Effector memory CD8-positive, alpha-beta T cell (primary cell): ENCODE data around the gene KCTD12.

Experiments used
- ATAC-seq: fragments of 150-1000 bp; cut with Tn5 transposase; replicated peaks from 2 replicates; pipeline ENCODE4 v1.10.0; 2021; ENCODE audit warnings: mild to moderate bottlenecking, moderate library complexity
- DNase-seq, 3 experiments: peaks; one replicate each; pipeline ENCODE4 v3.0.0; 2021
- H3K27ac Mint-ChIP-seq, 2 donors: one replicate each; pipeline ENCODE4 v1.8.0; 2022; ENCODE audit warnings: mild to moderate bottlenecking in 2 of 2, mixed read lengths in 2 of 2, moderate library complexity in 2 of 2
- H3K27me3 Mint-ChIP-seq, 2 donors: one replicate each; pipeline ENCODE4 v1.8.0; 2022; ENCODE audit warnings: mixed read lengths in 2 of 2
- H3K36me3 Mint-ChIP-seq: one replicate; pipeline ENCODE4 v1.8.0; 2022; ENCODE audit warnings: mild to moderate bottlenecking, moderate library complexity, mixed read lengths; ENCODE audit not compliant: insufficient read depth
- H3K4me1 Mint-ChIP-seq, 2 donors: one replicate each; pipeline ENCODE4 v1.8.0; 2022; ENCODE audit warnings: low read depth in 2 of 2, mixed read lengths in 2 of 2
- H3K4me3 Mint-ChIP-seq, 2 donors: one replicate each; pipeline ENCODE4 v1.8.0; 2022; ENCODE audit warnings: mild to moderate bottlenecking in 2 of 2, mixed read lengths in 2 of 2, moderate library complexity in 2 of 2
- H3K9me3 Mint-ChIP-seq, 2 donors: one replicate each; pipeline ENCODE4 v1.8.0; 2022; ENCODE audit warnings: mixed read lengths in 2 of 2

The KCTD12 gene

DNA sequence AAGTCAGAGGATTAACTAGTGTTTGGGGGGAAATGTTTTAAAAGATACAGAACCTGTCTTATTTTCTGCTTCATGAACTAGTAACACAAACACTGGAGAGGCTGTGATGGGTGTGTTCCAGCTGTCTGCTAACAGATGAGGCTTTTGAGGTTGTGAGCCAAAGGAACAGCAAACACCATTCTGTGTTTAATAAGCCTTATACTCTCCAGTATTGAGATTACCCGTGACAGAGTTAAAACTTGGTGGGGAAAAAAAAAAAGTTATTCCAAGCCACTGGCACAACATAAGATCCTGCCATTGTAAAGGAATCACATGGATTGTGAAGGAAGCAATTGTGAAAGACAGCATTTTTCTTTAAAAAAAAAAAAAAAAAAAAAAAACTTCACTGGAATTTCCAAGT is 48.4 kb downstream of the KCTD12 start:
- DNase-seq (no peak), ATAC-seq (no peak)
- Mint-ChIP-seq H3K27me3 (peaks cover 46 to 60% of the 10 kb centered on the region in 2 donors), H3K4me3 (no peak overlapping the region), H3K27ac (no peak overlapping the region), H3K36me3 (no peaks in the 10 kb centered on the region), H3K9me3 (no peaks in the 10 kb centered on the region), H3K4me1 (no peaks in the 10 kb centered on the region)

DNA sequence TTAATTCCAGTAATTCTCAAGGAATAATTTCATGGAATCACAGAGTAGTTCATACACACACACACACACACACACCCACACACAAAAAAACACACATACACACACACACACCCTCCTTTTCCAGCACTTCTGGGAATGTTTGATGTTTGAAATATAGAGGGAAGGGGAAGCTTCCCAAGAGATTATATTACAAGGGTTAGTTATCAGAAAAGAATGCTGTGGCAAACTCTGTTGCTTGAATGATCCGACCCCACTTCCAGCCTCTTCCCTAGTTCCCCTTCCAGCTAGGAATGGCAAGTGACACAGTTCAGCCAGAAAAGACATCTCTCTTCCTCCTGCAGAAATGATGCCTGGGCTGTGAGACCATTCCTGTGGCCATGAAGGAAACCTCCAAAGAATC is 49.9 kb downstream of the KCTD12 start:
- H3K4me3 Mint-ChIP-seq = no peak overlapping the region
- ATAC-seq (no peak), DNase-seq (no peak)
- no peaks in the 10 kb centered on the region for H3K36me3 Mint-ChIP-seq
- no peaks in the 10 kb centered on the region for H3K4me1 Mint-ChIP-seq
- H3K27ac Mint-ChIP-seq = no peak overlapping the region
- H3K27me3 Mint-ChIP-seq = peaks cover 51 to 59% of the 10 kb centered on the region in 2 donors
- no peaks in the 10 kb centered on the region for H3K9me3 Mint-ChIP-seq

DNA sequence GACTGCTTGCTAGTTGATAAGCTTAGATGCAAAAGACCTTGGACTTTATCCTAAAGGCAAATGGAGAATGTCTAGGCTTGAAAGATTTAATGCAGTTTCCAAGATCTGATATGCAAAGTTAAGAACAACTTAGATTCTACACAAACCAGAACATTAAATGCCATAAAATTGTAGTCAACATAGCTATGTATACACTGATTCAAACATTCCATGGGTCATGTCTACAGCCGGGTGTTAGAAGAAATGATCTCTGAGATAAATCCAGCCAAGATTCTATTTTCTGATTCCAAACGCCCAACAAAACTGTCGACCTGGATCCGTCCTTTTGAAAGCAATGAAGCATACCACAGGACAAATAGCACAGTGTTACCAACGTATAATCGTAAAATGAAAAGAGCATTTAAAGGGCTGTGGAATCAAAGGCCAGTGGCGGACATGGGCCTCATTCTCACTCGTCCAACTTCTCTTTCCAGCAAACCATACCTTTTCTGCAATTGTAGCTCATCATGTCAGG is 52.7 kb downstream of the KCTD12 start:
- Mint-ChIP-seq H3K36me3 (no peaks in the 10 kb centered on the region), H3K4me1 (no peaks in the 10 kb centered on the region), H3K9me3 (no peaks in the 10 kb centered on the region), H3K27me3 (peaks cover 43 to 65% of the 10 kb centered on the region in 2 donors), H3K27ac (no peak overlapping the region), H3K4me3 (no peak overlapping the region)
- ATAC-seq = no peak
- DNase-seq = no peak

DNA sequence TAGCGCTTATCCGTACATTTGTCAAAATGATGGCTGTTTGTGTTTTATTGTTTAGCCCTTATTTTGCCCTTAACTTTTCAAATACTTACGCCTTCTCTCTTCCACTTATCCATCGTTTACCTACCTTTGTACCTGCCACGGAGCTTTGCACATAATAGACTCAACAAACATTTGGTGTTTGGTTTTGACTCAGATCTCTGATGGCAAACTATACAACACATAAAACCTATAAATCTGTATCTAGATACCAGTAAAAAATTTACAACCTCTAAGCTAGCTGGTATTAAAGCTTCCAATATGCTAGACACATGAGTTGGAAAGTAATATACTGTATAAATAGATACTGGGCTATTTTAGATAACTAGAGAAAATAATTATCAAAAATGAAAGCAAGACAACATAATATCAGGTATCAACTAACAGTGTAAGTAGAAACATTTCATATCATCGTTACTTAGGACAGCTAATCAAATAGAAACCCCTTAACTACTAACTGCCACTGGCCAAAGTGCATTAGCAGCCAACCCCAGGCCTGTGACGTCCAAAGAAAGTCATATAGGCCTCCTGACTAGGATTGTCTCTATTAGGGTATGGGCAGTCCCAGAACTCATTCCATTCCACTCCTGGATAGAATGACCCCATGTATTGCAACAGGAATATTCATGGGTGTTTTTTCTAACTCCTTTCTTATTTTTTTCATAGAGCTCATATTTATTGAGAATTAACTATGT is 53.8 kb downstream of the KCTD12 start:
- Mint-ChIP-seq H3K27ac (no peak overlapping the region), H3K4me1 (no peaks in the 10 kb centered on the region), H3K27me3 (peaks cover 41 to 63% of the 10 kb centered on the region in 2 donors), H3K4me3 (no peak overlapping the region), H3K9me3 (no peaks in the 10 kb centered on the region), H3K36me3 (no peaks in the 10 kb centered on the region)
- DNase-seq = no peak
- no peak for ATAC-seq

GRCh38 chr13:76830805-76831204 is 55.4 kb downstream of the KCTD12 start:
- H3K36me3 Mint-ChIP-seq = no peaks in the 10 kb centered on the region

More at GRCh38 chr13:76830805-76831204, 55.4 kb downstream of the KCTD12 start:
- Mint-ChIP-seq H3K27ac (no peak overlapping the region), H3K9me3 (no peaks in the 10 kb centered on the region), H3K27me3 (peaks cover 30 to 58% of the 10 kb centered on the region in 2 donors), H3K4me1 (no peaks in the 10 kb centered on the region), H3K4me3 (no peak overlapping the region)
- DNase-seq (no peak), ATAC-seq (no peak)
